ENCODE results near the gene NDUFS8. TPM values are rescaled to one million over a fixed set of nuclear protein-coding genes. Genes with fewer than 3 reads are reported as not detected.
A peak's percentile ranks its signal among the peaks of the same experiment; 100 is the strongest.

NDUFS8 gene
- total and polyA plus RNA-seq, 2 of the 13 experiments (the other 11 are each of a cell fraction or from before 2014, with no cell fraction given), result 96.7 to 158 TPM

DNA sequence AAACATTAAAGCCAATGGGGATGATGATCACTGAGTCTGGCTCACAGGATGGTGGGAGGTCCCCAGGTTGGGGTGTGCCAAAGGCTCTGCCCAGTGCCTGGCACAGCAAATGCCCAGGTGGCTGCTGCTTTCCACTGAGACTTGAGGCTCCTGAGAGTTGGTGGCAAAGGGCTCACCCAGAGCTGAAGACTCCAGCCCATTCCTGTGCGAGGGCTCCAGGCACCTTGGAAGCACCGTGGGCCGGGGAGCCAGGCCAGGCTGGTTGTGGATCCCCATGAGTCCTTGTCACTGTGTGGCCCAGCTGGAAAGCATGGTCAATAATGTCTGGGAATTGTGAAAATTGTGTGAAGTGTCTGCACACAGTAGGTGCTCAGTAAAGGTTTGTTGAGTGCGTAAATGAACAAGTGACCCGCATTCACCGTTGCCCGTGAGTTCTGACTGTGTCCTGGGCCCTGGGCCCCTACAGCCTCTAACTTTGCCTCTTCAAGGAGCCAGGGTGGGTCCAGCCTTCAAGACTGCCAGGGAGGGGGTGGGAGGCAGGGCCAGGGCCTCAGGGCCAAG lies 23.8 kb upstream of the NDUFS8 start:
- ATAC-seq, result no peak
- no peak overlapping the region for H2AFZ ChIP-seq (ENCODE audit: low read length)

More for the DNA sequence above, 23.8 kb upstream of the NDUFS8 start:
- WGBS (ENCODE audit: low lambda C conversion rate), result 88% methylated on average over 6 of the region's 7 CpGs
- ChIA-PET POLR2A (no interaction called here), CTCF (ENCODE audit: low intra/inter-chr PET ratio, low total read pairs) (no interaction called here)
- Histone ChIP-seq H3K9ac (ENCODE audit: insufficient read depth, low read depth, low read length) (no peak overlapping the region), H3K4me1 (ENCODE audit: insufficient read depth, low read length) (peaks cover 85% of the 10 kb centered on the region), H3K4me2 (ENCODE audit: low read depth, low read length) (peak overlapping the region; percentile 48), H4K20me1 (ENCODE audit: insufficient read depth, low read length) (no peaks in the 10 kb centered on the region), H3K9me3 (ENCODE audit: low read length) (no peaks in the 10 kb centered on the region), H3K27ac (ENCODE audit: extremely low read length, insufficient read depth, low read length) (no peak overlapping the region), H3K36me3 (replicated peaks in 1 of 2; ENCODE audit: control insufficient read depth in 1 of 2, insufficient read depth in 2 of 2, low read length in 2 of 2) (no peaks in the 10 kb centered on the region), H3K27me3 (ENCODE audit: control insufficient read depth in 1 of 2, insufficient read depth in 2 of 2, low read length in 2 of 2) (no peaks in the 10 kb centered on the region), H3K4me3 (replicated peaks in 1 of 3; ENCODE audit: insufficient read depth in 1 of 3, low read depth in 2 of 3, low read length in 3 of 3) (no peak overlapping the region), H3K79me2 (ENCODE audit: insufficient read depth, low read length) (no peaks in the 10 kb centered on the region)
- in situ Hi-C loops (cut with HindIII; ENCODE audit: extremely low pct_ligation_motif_present, low pct_unique_long_range_greater_than_20kb) (no loop called here), intact Hi-C loops (cut with micrococcal nuclease; ENCODE audit: unreplicated experiment) (no loop called here)
- no peak for FAIRE-seq
- no TSS peak for BruUV-seq (replicated peaks)
- TF ChIP-seq ZKSCAN1 (IDR thresholded peaks at IDR 0.05; ENCODE audit: low read length) (peak; percentile 82), ZNF3 (CRISPR knock-in tag; IDR thresholded peaks at IDR 0.05) (peak; percentile 84), GLI4 (CRISPR knock-in tag; IDR thresholded peaks at IDR 0.05; ENCODE audit: borderline replicate concordance) (no peak), ZNF484 (CRISPR knock-in tag; IDR thresholded peaks at IDR 0.05; ENCODE audit: borderline replicate concordance, low read depth) (no peak), ZNF546 (CRISPR knock-in tag; conservative IDR thresholded peaks at IDR 0.05) (no peak)
- TF ChIP-seq, protein P1, sequence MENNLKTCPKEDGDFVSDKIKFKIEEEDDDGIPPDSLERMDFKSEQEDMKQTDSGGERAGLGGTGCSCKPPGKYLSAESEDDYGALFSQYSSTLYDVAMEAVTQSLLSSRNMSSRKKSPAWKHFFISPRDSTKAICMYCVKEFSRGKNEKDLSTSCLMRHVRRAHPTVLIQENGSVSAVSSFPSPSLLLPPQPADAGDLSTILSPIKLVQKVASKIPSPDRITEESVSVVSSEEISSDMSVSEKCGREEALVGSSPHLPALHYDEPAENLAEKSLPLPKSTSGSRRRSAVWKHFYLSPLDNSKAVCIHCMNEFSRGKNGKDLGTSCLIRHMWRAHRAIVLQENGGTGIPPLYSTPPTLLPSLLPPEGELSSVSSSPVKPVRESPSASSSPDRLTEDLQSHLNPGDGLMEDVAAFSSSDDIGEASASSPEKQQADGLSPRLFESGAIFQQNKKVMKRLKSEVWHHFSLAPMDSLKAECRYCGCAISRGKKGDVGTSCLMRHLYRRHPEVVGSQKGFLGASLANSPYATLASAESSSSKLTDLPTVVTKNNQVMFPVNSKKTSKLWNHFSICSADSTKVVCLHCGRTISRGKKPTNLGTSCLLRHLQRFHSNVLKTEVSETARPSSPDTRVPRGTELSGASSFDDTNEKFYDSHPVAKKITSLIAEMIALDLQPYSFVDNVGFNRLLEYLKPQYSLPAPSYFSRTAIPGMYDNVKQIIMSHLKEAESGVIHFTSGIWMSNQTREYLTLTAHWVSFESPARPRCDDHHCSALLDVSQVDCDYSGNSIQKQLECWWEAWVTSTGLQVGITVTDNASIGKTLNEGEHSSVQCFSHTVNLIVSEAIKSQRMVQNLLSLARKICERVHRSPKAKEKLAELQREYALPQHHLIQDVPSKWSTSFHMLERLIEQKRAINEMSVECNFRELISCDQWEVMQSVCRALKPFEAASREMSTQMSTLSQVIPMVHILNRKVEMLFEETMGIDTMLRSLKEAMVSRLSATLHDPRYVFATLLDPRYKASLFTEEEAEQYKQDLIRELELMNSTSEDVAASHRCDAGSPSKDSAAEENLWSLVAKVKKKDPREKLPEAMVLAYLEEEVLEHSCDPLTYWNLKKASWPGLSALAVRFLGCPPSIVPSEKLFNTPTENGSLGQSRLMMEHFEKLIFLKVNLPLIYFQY (CRISPR knock-in tag; IDR thresholded peaks at IDR 0.05; ENCODE audit: borderline replicate concordance), result no peak
- no peak for DNase-seq (ENCODE audit: low spot score)
